SK-N-SH treated with all-trans-retinoic acid at 6 μM for 48 hours (cell line): ENCODE measurements around the gene STEAP4.

ENCODE experiments used
- ARNTL ChIP-seq: fragments of 450-650 bp; formaldehyde crosslinking; IDR thresholded peaks from 2 replicates; pipeline ENCODE4 v1.5.0; 2020; ENCODE audit warnings: low read depth, mild to moderate bottlenecking, moderate library complexity, borderline replicate concordance
- BACH2 ChIP-seq: fragments of 250-450 bp; sonication (Bioruptor Pico); IDR thresholded peaks from 2 replicates; pipeline ENCODE4 v1.9.0; 2021; ENCODE audit warnings: mild to moderate bottlenecking, borderline replicate concordance
- CSDC2 ChIP-seq: fragments of 250-450 bp; sonication (Bioruptor Pico); IDR thresholded peaks from 2 replicates; pipeline ENCODE4 v1.5.0; 2020; ENCODE audit warnings: mild to moderate bottlenecking, moderate library complexity
- ESRRG ChIP-seq: fragments of 250-450 bp; sonication (Bioruptor Pico); IDR thresholded peaks from 2 replicates; pipeline ENCODE4 v1.6.1; 2021; ENCODE audit warnings: mild to moderate bottlenecking
- OSR1 ChIP-seq: fragments of 250-450 bp; sonication (Bioruptor Pico); IDR thresholded peaks from 2 replicates; pipeline ENCODE4 v1.8.0; 2022; ENCODE audit warnings: moderate library complexity, mild to moderate bottlenecking, inconsistent platforms
- PATZ1 ChIP-seq: fragments of 250-450 bp; sonication (Bioruptor Pico); IDR thresholded peaks from 2 replicates; pipeline ENCODE4 v1.8.0; 2020; ENCODE audit warnings: mild to moderate bottlenecking, moderate library complexity, borderline replicate concordance
- RARB ChIP-seq: fragments of 250-450 bp; sonication (Bioruptor Pico); IDR thresholded peaks from 2 replicates; pipeline ENCODE4 v1.8.0; 2021; ENCODE audit warnings: mild to moderate bottlenecking, moderate library complexity
- TCF4 ChIP-seq: fragments of 250-450 bp; sonication (Bioruptor Pico); IDR thresholded peaks from 2 replicates; pipeline ENCODE4 v1.8.0; 2021; ENCODE audit warnings: mild to moderate bottlenecking, moderate library complexity, borderline replicate concordance
- TOX ChIP-seq: fragments of 250-450 bp; sonication (Bioruptor Pico); IDR thresholded peaks from 2 replicates; pipeline ENCODE4 v1.8.0; 2021; ENCODE audit warnings: mild to moderate bottlenecking, moderate library complexity, borderline replicate concordance
- ZFP30 ChIP-seq: fragments of 450-650 bp; formaldehyde crosslinking; IDR thresholded peaks from 2 replicates; pipeline ENCODE4 v1.5.0; 2022; ENCODE audit warnings: mild to moderate bottlenecking, moderate library complexity
- ZNF565 ChIP-seq: fragments of 450-650 bp; formaldehyde crosslinking; conservative IDR thresholded peaks from 2 replicates; pipeline ENCODE4 v1.5.0; 2020; ENCODE audit warnings: low read depth, mild to moderate bottlenecking, moderate library complexity
- TF ChIP-seq, protein P1 (sequence below): fragments of 250-450 bp; sonication (Bioruptor Pico); IDR thresholded peaks from 2 replicates; pipeline ENCODE4 v1.8.0; 2021; ENCODE audit warnings: low read depth, mild to moderate bottlenecking, moderate library complexity, borderline replicate concordance
- TF ChIP-seq, protein P2 (sequence below): fragments of 250-450 bp; sonication (Bioruptor Pico); IDR thresholded peaks from 2 replicates; pipeline ENCODE4 v1.5.1; 2020; ENCODE audit warnings: low read depth, mild to moderate bottlenecking, moderate library complexity

GRCh38 chr7:88289564-88290025 is 17.1 kb downstream of the STEAP4 start:
- TF ChIP-seq TCF4 (CRISPR knock-in tag) (peak; percentile 43), PATZ1 (CRISPR knock-in tag) (peak; percentile 86; the same call in 1 of the 2 replicates), TOX (CRISPR knock-in tag) (no peak), RARB (no peak), OSR1 (no peak), ZFP30 (CRISPR knock-in tag) (no peak), ESRRG (CRISPR knock-in tag) (peak; percentile 48; the same call in 1 of the 2 replicates), ARNTL (CRISPR knock-in tag) (no peak), BACH2 (CRISPR knock-in tag) (0 out of 2 replicates have a peak, but pooled peaks have one; percentile 12), CSDC2 (CRISPR knock-in tag) (0 out of 2 replicates have a peak, but pooled peaks have one; percentile 76), ZNF565 (CRISPR knock-in tag) (no peak)
- TF ChIP-seq, protein P1, sequence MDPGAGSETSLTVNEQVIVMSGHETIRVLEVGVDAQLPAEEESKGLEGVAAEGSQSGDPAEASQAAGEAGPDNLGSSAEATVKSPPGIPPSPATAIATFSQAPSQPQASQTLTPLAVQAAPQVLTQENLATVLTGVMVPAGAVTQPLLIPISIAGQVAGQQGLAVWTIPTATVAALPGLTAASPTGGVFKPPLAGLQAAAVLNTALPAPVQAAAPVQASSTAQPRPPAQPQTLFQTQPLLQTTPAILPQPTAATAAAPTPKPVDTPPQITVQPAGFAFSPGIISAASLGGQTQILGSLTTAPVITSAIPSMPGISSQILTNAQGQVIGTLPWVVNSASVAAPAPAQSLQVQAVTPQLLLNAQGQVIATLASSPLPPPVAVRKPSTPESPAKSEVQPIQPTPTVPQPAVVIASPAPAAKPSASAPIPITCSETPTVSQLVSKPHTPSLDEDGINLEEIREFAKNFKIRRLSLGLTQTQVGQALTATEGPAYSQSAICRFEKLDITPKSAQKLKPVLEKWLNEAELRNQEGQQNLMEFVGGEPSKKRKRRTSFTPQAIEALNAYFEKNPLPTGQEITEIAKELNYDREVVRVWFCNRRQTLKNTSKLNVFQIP (CRISPR knock-in tag): no peak; the same call in 1 of the 2 replicates
- TF ChIP-seq, protein P2, sequence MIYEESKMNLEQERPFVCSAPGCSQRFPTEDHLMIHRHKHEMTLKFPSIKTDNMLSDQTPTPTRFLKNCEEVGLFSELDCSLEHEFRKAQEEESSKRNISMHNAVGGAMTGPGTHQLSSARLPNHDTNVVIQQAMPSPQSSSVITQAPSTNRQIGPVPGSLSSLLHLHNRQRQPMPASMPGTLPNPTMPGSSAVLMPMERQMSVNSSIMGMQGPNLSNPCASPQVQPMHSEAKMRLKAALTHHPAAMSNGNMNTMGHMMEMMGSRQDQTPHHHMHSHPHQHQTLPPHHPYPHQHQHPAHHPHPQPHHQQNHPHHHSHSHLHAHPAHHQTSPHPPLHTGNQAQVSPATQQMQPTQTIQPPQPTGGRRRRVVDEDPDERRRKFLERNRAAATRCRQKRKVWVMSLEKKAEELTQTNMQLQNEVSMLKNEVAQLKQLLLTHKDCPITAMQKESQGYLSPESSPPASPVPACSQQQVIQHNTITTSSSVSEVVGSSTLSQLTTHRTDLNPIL (CRISPR knock-in tag): peak; percentile 86
